Epithelial cell of esophagus (primary cell): ENCODE results near the gene CREB3L4.
"Not testable (repeated sequence)": the region's sequence is repeated elsewhere in the genome, so short reads cannot be mapped to it uniquely, and the experiment has no call there.

ENCODE experiments used
- DNase-seq: peaks from one replicate; pipeline ENCODE4 v3.0.0; 2010; ENCODE audit warnings: low read depth
- H3K4me3 ChIP-seq: 2 replicates; pipeline ENCODE4 v1.5.1; 2011; ENCODE audit warnings: mild to moderate bottlenecking, low read length, control low read depth
- TF ChIP-seq, protein P1 (sequence below): IDR thresholded peaks from 2 replicates; pipeline ENCODE4 v1.5.1; 2011; ENCODE audit warnings: low read depth, mild to moderate bottlenecking, low read length, control low read depth, inconsistent platforms; ENCODE audit not compliant: insufficient read depth; ENCODE audit errors: missing control alignments

Gene CREB3L4

DNA sequence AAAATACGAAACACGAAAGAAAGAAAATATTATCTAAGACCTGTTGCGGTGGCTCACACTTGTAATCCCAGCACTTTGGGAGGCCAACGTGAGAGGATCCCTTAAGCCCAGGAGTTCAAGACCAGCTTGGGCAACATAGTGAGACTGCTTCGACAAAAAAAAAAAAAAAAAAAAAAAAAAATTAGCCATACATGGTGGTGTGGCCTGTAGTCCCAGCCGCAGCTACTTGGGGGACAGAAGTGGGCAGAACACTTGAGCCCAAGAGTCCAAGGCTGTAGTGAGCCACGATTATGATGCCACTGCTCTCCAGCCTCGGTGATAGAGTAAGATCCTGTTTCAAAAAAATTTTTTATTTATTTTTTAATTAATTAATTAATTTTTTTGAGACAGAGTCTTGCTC is 19.9 kb downstream of the CREB3L4 start:
- no peak for DNase-seq
- TF ChIP-seq, protein P1, sequence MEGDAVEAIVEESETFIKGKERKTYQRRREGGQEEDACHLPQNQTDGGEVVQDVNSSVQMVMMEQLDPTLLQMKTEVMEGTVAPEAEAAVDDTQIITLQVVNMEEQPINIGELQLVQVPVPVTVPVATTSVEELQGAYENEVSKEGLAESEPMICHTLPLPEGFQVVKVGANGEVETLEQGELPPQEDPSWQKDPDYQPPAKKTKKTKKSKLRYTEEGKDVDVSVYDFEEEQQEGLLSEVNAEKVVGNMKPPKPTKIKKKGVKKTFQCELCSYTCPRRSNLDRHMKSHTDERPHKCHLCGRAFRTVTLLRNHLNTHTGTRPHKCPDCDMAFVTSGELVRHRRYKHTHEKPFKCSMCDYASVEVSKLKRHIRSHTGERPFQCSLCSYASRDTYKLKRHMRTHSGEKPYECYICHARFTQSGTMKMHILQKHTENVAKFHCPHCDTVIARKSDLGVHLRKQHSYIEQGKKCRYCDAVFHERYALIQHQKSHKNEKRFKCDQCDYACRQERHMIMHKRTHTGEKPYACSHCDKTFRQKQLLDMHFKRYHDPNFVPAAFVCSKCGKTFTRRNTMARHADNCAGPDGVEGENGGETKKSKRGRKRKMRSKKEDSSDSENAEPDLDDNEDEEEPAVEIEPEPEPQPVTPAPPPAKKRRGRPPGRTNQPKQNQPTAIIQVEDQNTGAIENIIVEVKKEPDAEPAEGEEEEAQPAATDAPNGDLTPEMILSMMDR, result no peak
- no peak overlapping the region for H3K4me3 ChIP-seq

DNA sequence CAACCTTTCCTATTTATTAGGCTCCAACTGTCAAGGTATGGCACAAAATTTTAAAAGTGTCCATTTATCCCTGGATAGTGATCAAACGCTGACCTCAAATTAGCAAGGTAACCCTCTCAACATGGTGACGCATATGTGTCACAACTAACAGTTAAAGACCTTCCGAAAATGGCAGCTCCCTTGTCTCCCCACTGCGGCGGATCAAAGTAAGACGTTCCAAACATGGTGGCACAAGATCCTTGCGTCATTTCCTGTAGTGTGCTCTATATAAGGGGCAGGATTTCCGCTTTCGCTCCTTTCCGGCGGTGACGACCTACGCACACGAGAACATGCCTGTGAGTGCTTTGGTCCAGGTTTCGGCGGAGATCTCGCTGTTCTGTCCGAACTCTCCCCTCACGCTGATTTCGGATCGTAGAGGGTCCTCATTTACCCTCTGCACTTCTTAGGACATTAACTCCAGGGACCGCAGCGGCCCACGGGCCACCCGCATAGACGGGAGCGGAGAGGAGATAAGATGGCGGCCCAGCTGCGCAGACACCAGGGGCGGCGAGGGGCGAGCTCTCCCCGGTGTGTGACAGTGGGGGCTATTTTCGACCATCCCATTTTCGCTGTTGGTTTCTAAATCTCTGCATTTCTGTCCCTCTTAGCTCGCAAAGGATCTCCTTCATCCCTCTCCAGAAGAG is 22.9 kb downstream of the CREB3L4 start, which contains the start of gene RPS27:
Gene RPS27 (plus strand): TSS at position 295 of the 683 bp plus-strand sequence. CDS start 35 bp downstream, at position 330.
- peak within 1 kb of the TSS; percentile 88 for H3K4me3 ChIP-seq
- peak; percentile 97 for DNase-seq
- TF ChIP-seq, protein P1, result no peak

DNA sequence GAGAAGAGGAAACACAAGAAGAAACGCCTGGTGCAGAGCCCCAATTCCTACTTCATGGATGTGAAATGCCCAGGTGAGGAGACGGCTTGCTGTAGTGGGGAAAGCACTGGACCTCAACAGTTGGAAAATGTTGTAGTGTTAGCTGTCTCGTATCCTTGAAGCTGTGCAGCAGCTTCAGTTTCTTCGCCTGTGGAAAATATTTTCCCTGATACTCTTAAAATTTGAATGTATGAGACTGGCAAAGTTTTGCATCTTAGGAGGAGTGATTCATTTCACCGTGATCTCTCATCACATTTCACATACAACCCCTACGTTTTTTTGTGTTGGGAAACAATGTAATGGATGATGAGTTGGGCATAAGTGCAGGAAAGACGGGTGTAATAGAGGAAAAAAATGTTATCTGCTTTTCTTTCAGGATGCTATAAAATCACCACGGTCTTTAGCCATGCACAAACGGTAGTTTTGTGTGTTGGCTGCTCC is 23.5 kb downstream of the CREB3L4 start:
- peak overlapping the region; percentile 88 for H3K4me3 ChIP-seq
- TF ChIP-seq, protein P1, result no peak
- no peak for DNase-seq

DNA sequence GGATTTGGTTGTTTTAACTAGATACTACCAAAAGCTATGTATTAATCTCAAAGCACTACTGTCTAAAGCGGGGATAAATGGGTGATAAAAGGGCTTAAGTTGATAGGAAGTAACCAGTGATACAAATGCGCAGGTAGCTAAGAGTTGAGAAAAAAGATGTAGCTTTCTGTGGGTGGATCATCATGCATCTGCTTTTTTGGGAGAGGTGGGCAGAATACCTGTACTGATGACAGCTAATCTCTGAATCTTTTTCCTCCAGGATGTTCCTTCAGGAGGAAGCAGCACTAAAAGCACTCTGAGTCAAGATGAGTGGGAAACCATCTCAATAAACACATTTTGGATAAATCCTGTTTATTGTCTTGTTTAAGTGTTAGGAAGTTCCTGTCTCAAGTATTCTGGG is 24.1 kb downstream of the CREB3L4 start:
- H3K4me3 ChIP-seq, result peak overlapping the region; percentile 88
- no peak for DNase-seq
- TF ChIP-seq, protein P1, result no peak

DNA sequence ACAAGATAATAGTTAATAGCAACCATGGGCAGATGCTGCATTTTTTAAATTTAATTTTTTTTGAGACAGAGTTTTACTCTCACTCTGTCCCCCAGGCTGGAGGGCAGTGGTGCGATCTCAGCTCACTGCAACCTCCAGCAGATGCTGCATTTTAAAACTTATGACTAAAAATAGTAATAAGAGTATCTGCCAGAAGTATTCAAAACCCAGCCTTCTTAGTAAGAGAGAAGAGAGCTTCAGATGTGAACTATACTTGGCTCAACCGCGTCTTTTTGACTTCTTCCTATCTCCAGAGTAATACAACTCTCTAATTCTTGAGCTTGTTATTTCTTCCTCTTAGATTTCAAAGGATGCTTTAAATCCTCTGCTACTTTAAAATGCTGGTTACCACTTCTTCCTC is 27.5 kb downstream of the CREB3L4 start:
- H3K4me3 ChIP-seq, result no peak overlapping the region
- no peak for DNase-seq
- TF ChIP-seq, protein P1, result no peak

DNA sequence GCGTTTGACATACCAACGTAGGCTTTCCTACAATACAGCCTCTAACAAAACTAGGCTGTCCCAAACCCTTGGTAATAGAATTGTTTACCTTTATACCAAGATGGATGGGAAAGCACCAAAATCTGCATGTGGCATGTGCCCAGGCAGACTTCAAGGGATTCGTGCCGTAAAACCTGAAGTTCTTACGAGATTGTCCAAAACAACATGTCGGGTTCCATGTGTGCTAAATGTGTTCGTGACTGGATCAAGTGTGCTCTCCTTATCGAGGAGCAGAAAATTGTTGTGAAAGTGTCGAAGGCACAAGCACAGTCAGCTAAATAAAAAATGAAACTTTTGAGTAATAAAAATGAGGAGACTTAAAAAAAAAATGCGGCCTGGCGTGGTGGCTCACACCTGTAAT is 27.9 kb downstream of the CREB3L4 start:
- no peak for DNase-seq
- TF ChIP-seq, protein P1, result no peak
- no peak overlapping the region for H3K4me3 ChIP-seq

DNA sequence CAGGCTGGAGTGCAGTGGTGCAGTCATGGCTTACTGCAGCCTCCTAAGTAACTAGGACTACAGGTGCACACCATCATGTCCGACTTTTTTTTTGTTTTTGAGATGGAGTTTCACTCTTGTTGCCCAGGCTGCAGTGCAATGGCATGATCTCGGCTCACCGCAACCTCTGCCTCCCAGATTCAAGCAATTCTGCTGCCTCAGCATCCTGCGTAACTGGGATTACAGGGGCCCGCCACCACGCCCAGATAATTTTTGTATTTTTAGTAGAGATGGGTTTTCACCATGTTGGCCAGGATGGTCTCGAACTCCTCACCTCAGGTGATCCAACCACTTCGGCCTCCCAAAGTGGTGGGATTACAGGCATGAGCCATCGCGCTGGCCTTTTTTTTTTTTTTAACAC is 29.2 kb downstream of the CREB3L4 start:
- DNase-seq, result not testable (repeated sequence)

More for the DNA sequence above, 29.2 kb downstream of the CREB3L4 start:
- not testable (repeated sequence) for H3K4me3 ChIP-seq
